ENCODE results near the gene SMAD9. TPM values are rescaled to one million over a fixed set of nuclear protein-coding genes. Genes with fewer than 3 reads are reported as not detected.

SMAD9 gene
- total RNA-seq, 5 donors from 2014 or later (not counting 1 experiment from before 2014, with no cell fraction given) = 0.09 to 0.35 TPM; not detected in 3

GRCh38 chr13:36807616-36808015 is 112.4 kb downstream of the SMAD9 start:
- no peaks in the 10 kb centered on the region for H3K36me3 Mint-ChIP-seq
- H3K4me3 Mint-ChIP-seq = no peak overlapping the region
- no peak overlapping the region for H3K27ac Mint-ChIP-seq
- WGBS (ENCODE audit: insufficient coverage) = 94% methylated on average over 2 of the region's 2 CpGs
- ATAC-seq (replicated peaks in 1 of 4) (no peak), DNase-seq (no peak)
- Histone ChIP-seq H3K36me3 (ENCODE audit: control insufficient read depth in 2 of 2, extremely low read depth in 1 of 2, insufficient read depth in 1 of 2, low read length in 1 of 2) (no peaks in the 10 kb centered on the region), H3K27me3 (replicated peaks in 1 of 2; ENCODE audit: control insufficient read depth in 2 of 2, extremely low read depth in 1 of 2, insufficient read depth in 2 of 2, low read length in 1 of 2) (peaks cover 0 to 19% of the 10 kb centered on the region in 2 experiments), H3K4me1 (ENCODE audit: control insufficient read depth in 1 of 2, extremely low read depth in 1 of 2, insufficient read depth in 2 of 2, low read length in 2 of 2) (no peaks in the 10 kb centered on the region), H3K9me3 (no peaks in the 10 kb centered on the region), H3K4me3 (ENCODE audit: control insufficient read depth in 1 of 2, extremely low read depth in 1 of 2, low read length in 1 of 2) (no peak overlapping the region), H3K27ac (ENCODE audit: low read length) (no peak overlapping the region)
- POLR2A ChIA-PET = no interaction called here
- H3K9me3 Mint-ChIP-seq = no peaks in the 10 kb centered on the region
- H3K4me1 Mint-ChIP-seq = no peaks in the 10 kb centered on the region
- CTCF ChIA-PET = no interaction called here
- peaks cover 44 to 50% of the 10 kb centered on the region in 2 donors for H3K27me3 Mint-ChIP-seq

GRCh38 chr13:36806102-36806501 is 113.9 kb downstream of the SMAD9 start:
- Histone ChIP-seq H3K4me3 (ENCODE audit: control insufficient read depth in 1 of 2, extremely low read depth in 1 of 2, low read length in 1 of 2) (no peak overlapping the region), H3K36me3 (ENCODE audit: control insufficient read depth in 2 of 2, extremely low read depth in 1 of 2, insufficient read depth in 1 of 2, low read length in 1 of 2) (no peaks in the 10 kb centered on the region), H3K27me3 (replicated peaks in 1 of 2; ENCODE audit: control insufficient read depth in 2 of 2, extremely low read depth in 1 of 2, insufficient read depth in 2 of 2, low read length in 1 of 2) (peaks cover 0 to 8% of the 10 kb centered on the region in 2 experiments), H3K9me3 (no peaks in the 10 kb centered on the region), H3K4me1 (ENCODE audit: control insufficient read depth in 1 of 2, extremely low read depth in 1 of 2, insufficient read depth in 2 of 2, low read length in 2 of 2) (no peaks in the 10 kb centered on the region), H3K27ac (ENCODE audit: low read length) (no peak overlapping the region)
- no peaks in the 10 kb centered on the region for H3K36me3 Mint-ChIP-seq
- ATAC-seq (replicated peaks in 1 of 4) = no peak
- no peaks in the 10 kb centered on the region for H3K4me1 Mint-ChIP-seq
- H3K9me3 Mint-ChIP-seq = no peaks in the 10 kb centered on the region
- no peak overlapping the region for H3K4me3 Mint-ChIP-seq
- WGBS (ENCODE audit: insufficient coverage) = no CpG with 5 or more reads among the region's 2 CpGs
- no peak for DNase-seq
- no peak overlapping the region for H3K27ac Mint-ChIP-seq
- CTCF ChIA-PET = no interaction called here
- H3K27me3 Mint-ChIP-seq = peaks cover 35 to 42% of the 10 kb centered on the region in 2 donors
- POLR2A ChIA-PET = no interaction called here

GRCh38 chr13:36804588-36804987 is 115.5 kb downstream of the SMAD9 start:
- Mint-ChIP-seq H3K27ac (no peak overlapping the region), H3K27me3 (peaks cover 29 to 36% of the 10 kb centered on the region in 2 donors), H3K9me3 (no peaks in the 10 kb centered on the region), H3K36me3 (no peaks in the 10 kb centered on the region), H3K4me1 (no peaks in the 10 kb centered on the region), H3K4me3 (no peak overlapping the region)
- CTCF ChIA-PET = no interaction called here
- Histone ChIP-seq H3K4me1 (ENCODE audit: control insufficient read depth in 1 of 2, extremely low read depth in 1 of 2, insufficient read depth in 2 of 2, low read length in 2 of 2) (no peaks in the 10 kb centered on the region), H3K4me3 (ENCODE audit: control insufficient read depth in 1 of 2, extremely low read depth in 1 of 2, low read length in 1 of 2) (no peak overlapping the region), H3K27ac (ENCODE audit: low read length) (no peak overlapping the region), H3K9me3 (no peaks in the 10 kb centered on the region), H3K36me3 (ENCODE audit: control insufficient read depth in 2 of 2, extremely low read depth in 1 of 2, insufficient read depth in 1 of 2, low read length in 1 of 2) (no peaks in the 10 kb centered on the region), H3K27me3 (replicated peaks in 1 of 2; ENCODE audit: control insufficient read depth in 2 of 2, extremely low read depth in 1 of 2, insufficient read depth in 2 of 2, low read length in 1 of 2) (peaks cover 0 to 4% of the 10 kb centered on the region in 2 experiments)
- WGBS (ENCODE audit: insufficient coverage) = 92% methylated on average over 6 of the region's 6 CpGs
- POLR2A ChIA-PET = no interaction called here
- DNase-seq (no peak), ATAC-seq (replicated peaks in 1 of 4) (no peak)

GRCh38 chr13:36801035-36801434 is 119.0 kb downstream of the SMAD9 start:
- H3K4me3 ChIP-seq (ENCODE audit: control insufficient read depth in 1 of 2, extremely low read depth in 1 of 2, low read length in 1 of 2) = no peak overlapping the region
- ChIA-PET POLR2A (no interaction called here), CTCF (no interaction called here)
- no peaks in the 10 kb centered on the region for H3K4me1 ChIP-seq (ENCODE audit: control insufficient read depth in 1 of 2, extremely low read depth in 1 of 2, insufficient read depth in 2 of 2, low read length in 2 of 2)
- H3K27ac ChIP-seq (ENCODE audit: low read length) = no peak overlapping the region
- no peaks in the 10 kb centered on the region for H3K36me3 Mint-ChIP-seq
- DNase-seq = no peak
- no CpG with 5 or more reads among the region's 3 CpGs for WGBS (ENCODE audit: insufficient coverage)
- no peaks in the 10 kb centered on the region for H3K4me1 Mint-ChIP-seq
- H3K9me3 ChIP-seq = no peaks in the 10 kb centered on the region
- no peaks in the 10 kb centered on the region for H3K36me3 ChIP-seq (ENCODE audit: control insufficient read depth in 2 of 2, extremely low read depth in 1 of 2, insufficient read depth in 1 of 2, low read length in 1 of 2)
- H3K9me3 Mint-ChIP-seq = no peaks in the 10 kb centered on the region
- no peak overlapping the region for H3K27ac Mint-ChIP-seq
- H3K4me3 Mint-ChIP-seq = no peak overlapping the region
- H3K27me3 ChIP-seq (replicated peaks in 1 of 2; ENCODE audit: control insufficient read depth in 2 of 2, extremely low read depth in 1 of 2, insufficient read depth in 2 of 2, low read length in 1 of 2) = peaks cover 0 to 4% of the 10 kb centered on the region in 2 experiments
- H3K27me3 Mint-ChIP-seq = peaks cover 23 to 24% of the 10 kb centered on the region in 2 donors
- ATAC-seq (replicated peaks in 1 of 4) = no peak

- peaks cover 0 to 2% of the 10 kb centered on the region in 2 experiments for H3K27me3 ChIP-seq (replicated peaks in 1 of 2; ENCODE audit: control insufficient read depth in 2 of 2, extremely low read depth in 1 of 2, insufficient read depth in 2 of 2, low read length in 1 of 2)
- H3K4me3 Mint-ChIP-seq = no peak overlapping the region
- H3K4me1 Mint-ChIP-seq = no peaks in the 10 kb centered on the region
- no peaks in the 10 kb centered on the region for H3K4me1 ChIP-seq (ENCODE audit: control insufficient read depth in 1 of 2, extremely low read depth in 1 of 2, insufficient read depth in 2 of 2, low read length in 2 of 2)
- no peaks in the 10 kb centered on the region for H3K9me3 Mint-ChIP-seq
- H3K36me3 Mint-ChIP-seq = no peaks in the 10 kb centered on the region
- no peak overlapping the region for H3K27ac Mint-ChIP-seq
- no peak overlapping the region for H3K27ac ChIP-seq (ENCODE audit: low read length)
- DNase-seq (no peak), ATAC-seq (replicated peaks in 1 of 4) (no peak)
- POLR2A ChIA-PET = no interaction called here
- H3K27me3 Mint-ChIP-seq = peaks cover 3 to 13% of the 10 kb centered on the region in 2 donors
- no peaks in the 10 kb centered on the region for H3K9me3 ChIP-seq
- no peaks in the 10 kb centered on the region for H3K36me3 ChIP-seq (ENCODE audit: control insufficient read depth in 2 of 2, extremely low read depth in 1 of 2, insufficient read depth in 1 of 2, low read length in 1 of 2)
- no peak overlapping the region for H3K4me3 ChIP-seq (ENCODE audit: control insufficient read depth in 1 of 2, extremely low read depth in 1 of 2, low read length in 1 of 2)
- WGBS (ENCODE audit: insufficient coverage) = 40% methylated on average over 1 of the region's 3 CpGs
- CTCF ChIA-PET = no interaction called here
These were observed 124.0 kb downstream of the SMAD9 start for GRCh38 chr13:36796052-36796451.

GRCh38 chr13:36795463-36795862 is 124.6 kb downstream of the SMAD9 start:
- ATAC-seq (replicated peaks in 1 of 4) = no peak
- H3K4me1 ChIP-seq (ENCODE audit: control insufficient read depth in 1 of 2, extremely low read depth in 1 of 2, insufficient read depth in 2 of 2, low read length in 2 of 2) = no peaks in the 10 kb centered on the region
- no peaks in the 10 kb centered on the region for H3K36me3 ChIP-seq (ENCODE audit: control insufficient read depth in 2 of 2, extremely low read depth in 1 of 2, insufficient read depth in 1 of 2, low read length in 1 of 2)
- Mint-ChIP-seq H3K9me3 (no peaks in the 10 kb centered on the region), H3K27me3 (peaks cover 5 to 14% of the 10 kb centered on the region in 2 donors), H3K27ac (no peak overlapping the region), H3K4me3 (no peak overlapping the region), H3K4me1 (no peaks in the 10 kb centered on the region), H3K36me3 (no peaks in the 10 kb centered on the region)
- no peak overlapping the region for H3K4me3 ChIP-seq (ENCODE audit: control insufficient read depth in 1 of 2, extremely low read depth in 1 of 2, low read length in 1 of 2)
- ChIA-PET POLR2A (no interaction called here), CTCF (no interaction called here)
- WGBS (ENCODE audit: insufficient coverage) = 73% methylated on average over 4 of the region's 6 CpGs
- H3K27ac ChIP-seq (ENCODE audit: low read length) = no peak overlapping the region
- DNase-seq = no peak
- no peaks in the 10 kb centered on the region for H3K9me3 ChIP-seq
- H3K27me3 ChIP-seq (replicated peaks in 1 of 2; ENCODE audit: control insufficient read depth in 2 of 2, extremely low read depth in 1 of 2, insufficient read depth in 2 of 2, low read length in 1 of 2) = peaks cover 0 to 2% of the 10 kb centered on the region in 2 experiments

Measured in T-cell (primary cell).